Activated T-cell treated with anti-CD3 and anti-CD28 coated beads for 4 hours (primary cell): ENCODE results near the gene HEMGN.

Experiments
- DNase-seq: peaks from one replicate; pipeline ENCODE4 v3.0.0-alpha.2; 2020

The HEMGN gene

GRCh38 chr9:97891736-97892135 is 46.2 kb downstream of the HEMGN start:
- no peak for DNase-seq

- peak; percentile 67 for DNase-seq
These were observed 47.8 kb downstream of the HEMGN start for GRCh38 chr9:97889941-97890887.

GRCh38 chr9:97880336-97880735 is 57.6 kb downstream of the HEMGN start:
- no peak for DNase-seq
